MM.1S (cell line): ENCODE measurements around the gene ANKRD2.
"Not testable (repeated sequence)": the region's sequence is repeated elsewhere in the genome, so short reads cannot be mapped to it uniquely, and the experiment has no call there.

Source experiments
- CTCF ChIP-seq: fragments of 300-600 bp; sonication (generic); IDR thresholded peaks from 2 replicates; pipeline ENCODE4 v1.5.1; 2016; ENCODE audit warnings: antibody characterized with exemption, low read length, mixed read lengths
- EZH2 ChIP-seq: fragments of 300-600 bp; sonication (generic); optimal IDR thresholded peaks from 2 replicates; pipeline ENCODE3; 2017; ENCODE audit warnings: low read depth, mild to moderate bottlenecking, antibody characterized with exemption, low read length, mixed read lengths
- EZH2phosphoT487 ChIP-seq: fragments of 300-600 bp; sonication (generic); IDR thresholded peaks from 2 replicates; pipeline ENCODE4 v1.6.1; 2018; ENCODE audit warnings: antibody characterized with exemption, low read length

DNA sequence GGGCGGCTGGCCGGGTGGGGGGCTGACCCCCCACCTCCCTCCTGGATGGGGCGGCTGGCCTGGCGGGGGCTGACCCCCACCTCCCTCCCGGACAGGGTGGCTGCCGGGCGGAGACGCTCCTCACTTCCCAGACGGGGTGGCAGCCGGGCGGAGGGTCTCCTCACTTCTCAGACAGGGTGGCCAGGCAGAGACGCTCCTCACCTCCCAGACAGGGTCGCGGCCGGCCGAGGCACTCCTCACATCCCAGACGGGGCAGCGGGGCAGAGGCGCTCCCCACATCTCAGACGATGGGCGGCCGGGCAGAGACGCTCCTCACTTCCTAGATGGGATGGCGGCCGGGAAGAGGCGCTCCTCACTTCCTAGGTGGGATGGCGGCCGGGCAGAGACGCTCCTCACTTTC is 43.7 kb upstream of the ANKRD2 start:
- TF ChIP-seq CTCF, EZH2, EZH2phosphoT487: not testable (repeated sequence)
